Ammon's horn (tissue), 1 donor: ENCODE data around the gene PPM1L.

Experiments used
- DNase-seq: peaks from one replicate; pipeline ENCODE4 v3.0.0-alpha.2; 2016; ENCODE audit warnings: low spot score

Gene PPM1L

DNA sequence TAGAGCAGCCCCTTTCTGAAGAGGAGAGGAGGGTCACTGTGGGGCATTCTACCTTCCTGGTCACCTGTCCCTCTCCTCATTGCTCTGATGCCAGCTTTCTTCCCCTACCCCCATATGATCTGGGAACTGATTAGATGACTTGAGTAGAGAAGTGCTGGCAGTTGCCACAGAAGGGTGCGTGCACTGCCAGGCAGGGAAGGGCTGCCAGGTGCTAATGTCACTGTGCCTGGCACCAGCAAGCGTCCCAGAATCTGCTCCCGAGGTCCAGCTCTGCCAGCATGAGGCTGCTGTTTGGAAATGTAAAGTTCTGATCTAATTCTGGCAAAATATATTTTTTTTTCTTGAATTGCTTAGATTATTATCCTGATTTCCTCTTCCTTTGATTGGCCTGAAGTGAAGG is 52.8 kb downstream of the PPM1L start:
- no peak for DNase-seq

DNA sequence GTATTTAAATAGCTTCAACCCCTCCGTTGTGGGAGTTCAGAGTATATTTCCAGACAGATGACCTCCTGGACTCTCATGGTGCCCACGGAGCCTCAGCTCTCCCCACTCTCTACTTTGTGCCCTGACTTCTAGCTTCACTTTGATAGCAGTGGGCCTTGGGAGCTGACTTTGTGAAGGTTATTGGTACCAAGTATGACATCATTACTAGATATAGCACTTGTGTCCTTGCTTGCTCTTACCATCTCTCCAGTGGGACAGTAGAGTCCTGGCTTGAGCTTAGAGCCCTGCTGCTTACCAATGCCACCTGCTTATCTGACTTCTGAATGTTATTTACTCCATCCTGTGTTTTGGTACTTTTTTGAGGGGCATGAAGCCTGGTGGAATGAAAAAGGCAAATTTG is 53.4 kb downstream of the PPM1L start:
- no peak for DNase-seq

DNA sequence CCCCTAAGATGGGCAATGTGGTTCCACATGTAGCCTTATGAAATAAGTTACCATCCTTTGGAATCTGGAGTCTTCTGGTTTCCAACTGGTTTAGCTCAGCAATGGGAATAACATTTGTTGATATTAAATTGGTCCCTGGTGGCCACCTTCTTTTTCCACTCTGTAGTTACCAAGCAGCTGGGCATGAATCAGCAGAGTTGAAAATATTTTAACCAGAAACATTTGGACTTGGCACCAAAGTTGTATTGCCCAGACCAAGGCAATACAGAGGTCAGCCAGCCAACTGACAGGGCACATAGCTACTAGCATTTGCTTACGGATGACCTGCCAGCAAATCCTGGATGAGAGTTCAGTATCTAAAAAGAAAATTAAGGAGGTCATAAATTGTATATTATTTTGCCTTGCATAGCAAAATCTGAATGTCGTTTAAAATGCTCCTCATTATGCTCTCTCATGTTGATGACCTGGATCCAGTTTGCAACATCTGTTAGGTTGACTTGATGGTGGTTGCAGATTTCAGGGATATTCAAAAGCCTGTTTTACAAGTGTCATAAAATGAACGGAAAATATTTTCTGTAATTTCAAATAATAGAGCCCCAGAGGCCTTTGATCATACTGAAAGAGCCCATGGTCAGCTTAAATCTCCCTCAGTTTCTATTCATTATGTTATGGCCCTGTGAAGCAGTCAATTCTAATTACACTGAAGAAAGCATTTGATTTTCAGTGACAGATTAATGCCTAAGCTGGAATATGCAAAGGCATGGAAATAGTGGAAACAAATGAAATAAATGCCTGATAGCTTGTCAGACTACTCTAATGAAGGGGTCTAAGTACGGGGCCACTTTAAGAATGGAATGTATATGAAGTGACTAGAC is 54.6 kb downstream of the PPM1L start:
- DNase-seq = no peak

DNA sequence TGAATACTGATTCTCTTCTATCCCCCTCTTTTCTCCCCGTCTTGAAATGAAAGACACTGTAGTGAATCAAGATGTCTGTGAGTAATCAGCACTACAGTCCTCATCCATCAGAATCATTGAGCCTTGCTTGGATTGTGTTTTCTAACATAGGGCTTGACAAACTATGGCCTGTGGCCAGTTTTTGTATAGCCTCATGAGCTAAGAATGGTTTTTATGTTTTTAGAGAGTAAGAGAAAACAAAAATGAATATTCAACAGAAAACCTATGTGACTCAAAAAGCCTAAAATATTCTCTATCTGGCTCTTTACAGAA is 55.2 kb downstream of the PPM1L start:
- DNase-seq = no peak

GRCh38 chr3:160812304-160812703 is 56.3 kb downstream of the PPM1L start:
- DNase-seq = no peak

DNA sequence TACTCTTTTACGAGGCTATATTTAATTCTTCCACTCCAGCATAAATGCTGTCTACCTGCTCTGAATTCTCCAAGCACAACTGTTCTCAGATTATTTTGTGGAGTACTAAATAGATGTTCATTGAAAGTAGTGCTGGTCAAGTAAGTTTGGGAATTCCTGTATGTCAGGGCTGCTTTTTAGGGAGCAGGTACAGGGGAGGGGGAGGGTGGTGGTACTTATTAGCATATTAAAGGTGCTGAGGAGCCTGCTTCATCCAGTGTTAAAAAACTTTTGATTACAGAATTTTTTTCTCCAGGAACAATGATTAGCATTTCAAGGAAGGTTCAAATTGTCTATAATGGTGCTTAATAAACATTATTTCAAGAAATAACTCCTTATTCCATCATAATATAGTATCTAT is 59.2 kb downstream of the PPM1L start:
- DNase-seq = no peak

- DNase-seq = no peak
These were observed 64.0 kb downstream of the PPM1L start for GRCh38 chr3:160820022-160820421.

DNA sequence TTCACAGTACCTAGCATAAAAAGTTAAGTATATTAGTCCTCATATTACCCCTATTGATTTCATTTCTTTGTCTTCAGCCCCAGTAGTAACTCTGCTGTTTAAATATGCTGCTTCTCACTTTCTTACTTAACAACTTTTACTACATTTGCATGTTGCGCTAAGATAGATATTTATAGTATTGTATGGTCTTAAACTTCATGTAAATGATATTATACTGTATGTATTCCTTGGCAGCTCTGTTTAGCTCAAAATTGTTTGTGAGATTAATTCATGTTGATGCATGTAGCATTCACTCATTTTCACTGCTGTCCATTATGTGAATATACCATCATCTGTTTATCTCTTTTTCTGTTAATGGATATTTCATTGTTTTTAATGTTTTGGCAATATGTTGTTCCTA is 64.4 kb downstream of the PPM1L start:
- DNase-seq = no peak

- DNase-seq = no peak
These were observed 66.9 kb downstream of the PPM1L start for GRCh38 chr3:160822936-160823335.

- DNase-seq = no peak
These were observed 69.3 kb downstream of the PPM1L start for GRCh38 chr3:160825311-160825800.

DNA sequence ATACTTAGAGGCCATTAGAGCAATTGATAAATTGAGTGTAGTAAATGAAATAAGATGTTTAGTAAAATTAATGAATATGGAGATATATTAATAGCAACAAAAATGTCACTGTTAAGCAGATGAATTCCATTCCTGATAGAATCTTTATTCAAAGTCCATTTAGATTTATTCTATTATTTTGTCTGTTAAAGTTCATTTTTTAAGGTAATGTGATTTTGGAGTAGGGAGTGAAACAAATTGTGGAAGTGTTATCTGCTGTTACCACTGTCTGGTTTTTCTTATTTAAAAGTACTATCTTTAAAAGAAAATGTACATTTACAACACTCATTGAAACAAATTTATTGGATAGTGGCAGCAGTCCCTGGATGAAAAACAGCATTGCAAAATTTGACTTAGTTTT is 70.4 kb downstream of the PPM1L start:
- no peak for DNase-seq

DNA sequence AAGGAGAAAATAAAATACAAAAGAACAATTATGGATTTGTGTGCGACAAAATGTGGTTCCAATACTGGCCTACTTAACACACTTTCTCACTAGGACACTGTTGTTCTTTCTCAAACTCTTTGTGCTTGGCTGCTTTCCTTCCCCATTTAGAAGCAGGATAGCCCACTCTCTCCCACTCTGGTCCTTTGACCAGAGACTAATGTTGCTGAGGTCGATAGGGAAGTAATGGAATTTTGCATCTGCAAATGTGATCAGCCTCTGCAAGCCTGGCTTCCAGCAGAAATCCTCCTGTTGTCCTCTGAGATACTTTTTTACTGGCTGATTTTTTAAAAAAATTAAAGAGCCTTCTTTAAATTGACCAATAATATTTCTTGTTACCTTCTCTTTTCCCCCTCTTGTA is 71.0 kb downstream of the PPM1L start:
- no peak for DNase-seq

GRCh38 chr3:160827516-160827915 is 71.5 kb downstream of the PPM1L start:
- DNase-seq = no peak

DNA sequence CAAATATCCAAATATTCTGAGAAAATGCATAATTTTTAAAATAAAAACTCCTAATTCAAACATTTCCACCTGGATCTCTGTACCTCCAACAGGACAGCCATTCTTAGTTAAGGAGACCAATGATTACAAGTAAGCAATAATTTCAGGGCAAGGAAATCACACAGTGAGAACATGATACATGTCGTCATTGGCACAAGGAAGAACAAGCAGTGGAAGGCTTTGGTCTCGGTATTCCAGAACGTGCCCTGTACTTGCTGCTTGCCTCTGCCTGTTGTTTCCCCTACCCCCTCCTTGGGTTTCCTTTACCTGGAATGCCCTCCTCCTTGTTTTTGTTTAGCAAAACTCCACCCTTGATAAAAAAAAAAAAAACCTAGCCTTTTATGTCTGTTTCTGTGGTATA is 72.8 kb downstream of the PPM1L start:
- no peak for DNase-seq

DNA sequence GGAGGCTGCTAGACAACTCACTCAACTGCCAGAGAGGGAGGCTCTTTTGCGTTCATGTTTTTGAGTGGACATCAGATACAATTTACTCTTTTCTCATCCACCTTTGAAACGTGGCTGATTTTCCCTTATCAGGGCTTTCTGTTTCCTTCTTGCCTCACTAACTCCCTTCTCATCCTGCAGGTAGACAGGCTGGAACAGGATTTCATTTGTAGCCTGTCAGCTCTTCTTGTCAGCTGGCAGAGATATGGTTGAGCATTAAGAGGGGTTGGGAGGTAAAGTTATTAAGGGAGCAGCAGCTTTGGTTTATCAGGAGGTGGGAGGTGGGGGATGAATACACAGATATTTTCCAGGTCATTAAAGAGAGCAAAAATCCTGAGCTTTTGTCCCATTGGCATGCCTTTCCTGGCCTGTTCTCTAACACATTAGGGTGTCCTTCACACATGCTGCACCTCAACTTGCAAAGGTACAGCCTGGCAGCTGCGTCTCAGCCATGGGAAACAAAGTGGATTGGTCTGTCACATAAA is 73.5 kb downstream of the PPM1L start:
- no peak for DNase-seq

DNA sequence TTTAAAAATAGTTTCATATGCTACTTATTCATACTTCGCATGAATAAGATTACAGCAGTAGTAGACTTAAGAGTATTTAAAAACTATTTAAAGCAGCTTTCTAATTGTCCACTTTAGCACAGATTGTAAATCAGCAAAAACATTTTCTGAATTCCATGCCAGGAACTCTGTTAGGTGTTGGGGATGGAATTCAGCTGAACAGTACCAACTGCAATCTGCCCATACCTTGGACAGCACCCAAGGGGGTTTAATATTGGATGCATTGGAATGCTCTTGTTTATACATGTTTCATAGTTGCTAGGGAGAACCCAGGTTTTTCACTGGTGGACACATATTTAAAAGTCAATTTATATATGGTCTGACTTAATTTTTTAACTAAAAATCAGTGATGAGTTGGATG is 74.8 kb downstream of the PPM1L start:
- DNase-seq = no peak

DNA sequence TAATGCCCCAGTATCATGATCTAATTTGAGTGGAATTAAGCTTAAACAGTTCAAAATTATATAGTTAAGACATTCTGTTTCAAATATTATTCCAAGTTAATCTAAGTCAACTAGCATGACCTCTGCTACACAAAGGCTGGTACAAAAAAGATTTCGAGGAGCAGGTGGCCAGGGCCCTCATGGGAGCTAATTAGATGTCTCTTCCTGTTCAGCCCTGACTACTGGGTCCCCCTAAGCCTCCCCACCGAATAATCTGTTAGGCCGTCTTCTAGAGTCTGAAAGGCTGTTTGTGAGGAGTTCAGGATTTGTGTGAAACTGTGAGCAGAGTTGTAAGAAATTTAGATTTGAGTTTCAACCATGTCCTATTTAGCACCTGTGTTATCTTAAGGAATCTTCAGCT is 75.4 kb downstream of the PPM1L start:
- DNase-seq = no peak

GRCh38 chr3:160837394-160837980 is 81.5 kb downstream of the PPM1L start:
- DNase-seq = no peak

DNA sequence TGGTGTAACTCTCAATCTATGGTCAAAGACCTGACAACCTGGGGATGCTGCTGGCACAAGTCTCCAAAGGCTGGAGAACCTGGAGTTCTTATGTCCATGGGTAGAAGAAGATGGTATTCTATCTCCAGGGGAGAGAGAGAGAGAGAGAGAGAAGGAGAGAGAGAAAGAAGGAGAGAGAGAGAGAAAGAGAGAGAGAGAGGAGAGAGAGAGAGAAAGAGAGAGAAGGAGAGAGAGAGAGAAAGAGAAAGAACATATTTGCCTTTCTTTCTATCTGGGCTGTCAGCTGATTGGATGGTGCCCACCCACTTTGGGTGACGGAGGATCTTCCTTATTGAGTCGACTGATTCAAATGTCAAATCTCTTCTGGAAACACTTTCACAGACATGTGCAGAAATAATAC is 84.6 kb downstream of the PPM1L start:
- DNase-seq = no peak

GRCh38 chr3:160841455-160841854 is 85.4 kb downstream of the PPM1L start:
- DNase-seq = no peak

DNA sequence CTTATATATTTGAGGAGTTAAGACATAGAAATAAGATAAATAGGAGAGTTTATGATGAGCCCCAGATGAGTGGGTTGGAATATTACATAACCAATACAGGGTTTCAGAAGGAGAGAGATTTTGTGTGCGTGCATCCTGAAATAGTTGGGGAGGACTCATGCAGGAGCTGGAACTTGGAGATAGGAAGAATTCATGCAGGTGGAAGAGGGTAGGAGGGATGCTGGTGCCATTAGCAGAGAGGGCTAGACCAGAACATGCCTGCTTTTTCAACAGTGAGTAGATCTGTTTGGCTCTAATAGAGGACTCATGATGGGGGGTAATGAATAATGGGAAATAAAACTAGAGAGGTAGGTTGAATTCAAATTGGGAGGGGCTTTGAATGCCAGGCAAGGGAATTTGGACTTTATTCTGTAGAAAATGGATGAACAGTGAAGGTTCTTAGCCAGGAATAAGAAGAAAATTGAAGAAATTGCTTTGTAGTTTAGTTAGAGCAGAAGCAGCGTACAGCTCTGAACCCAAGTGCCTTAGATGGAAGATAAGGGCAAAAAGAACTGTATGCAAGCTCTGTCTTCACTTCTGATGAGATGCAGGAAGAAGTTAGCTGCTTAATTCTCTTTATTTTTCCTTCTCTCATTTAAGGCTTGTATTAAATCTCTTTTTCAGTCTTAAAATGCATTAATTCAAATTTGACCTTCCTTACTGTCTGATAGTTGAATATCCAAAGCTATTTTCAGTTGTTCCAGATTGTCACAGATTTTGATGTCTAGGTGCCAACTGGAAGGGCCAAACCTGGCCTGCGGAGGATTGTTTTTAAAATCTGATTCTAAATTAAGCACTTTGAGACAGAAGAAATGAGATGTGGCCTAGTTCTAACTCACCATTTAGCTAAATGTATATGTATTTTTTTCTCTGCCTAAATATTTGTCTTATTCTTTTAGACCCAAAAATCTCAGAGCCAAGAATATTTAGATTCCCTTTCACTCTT is 86.3 kb downstream of the PPM1L start:
- DNase-seq = no peak

DNA sequence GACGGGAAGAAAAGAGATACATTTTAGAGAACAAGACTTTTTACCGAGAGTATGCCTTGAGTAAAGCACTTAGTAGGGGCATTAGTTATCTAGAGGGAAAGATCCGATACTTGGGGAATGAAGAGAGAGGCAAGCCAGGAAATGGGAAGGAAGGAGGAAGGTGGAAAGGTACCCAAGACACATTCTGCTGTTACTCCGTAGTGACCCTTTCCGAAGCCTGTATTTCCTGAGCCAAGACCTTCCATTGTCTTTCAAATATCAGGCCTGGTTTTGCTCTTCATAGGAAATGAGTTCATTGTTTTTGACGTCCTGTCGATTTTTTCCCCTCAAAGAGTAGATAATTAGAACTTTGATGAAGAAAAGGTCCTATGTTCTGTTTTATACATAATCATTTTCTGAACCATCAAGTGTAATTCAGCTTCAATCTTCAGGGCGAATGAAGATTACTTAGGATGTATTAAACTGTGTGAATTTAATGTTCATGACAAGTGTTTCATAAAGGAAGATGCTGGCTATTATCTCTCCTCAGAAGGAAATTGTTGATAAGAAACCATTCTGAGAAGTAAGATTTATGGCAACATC is 95.7 kb downstream of the PPM1L start:
- DNase-seq = no peak
